Hepatocyte (in vitro differentiated cells): Measurements from ENCODE around the gene PAFAH1B1.

ENCODE experiments used
- CTCF ChIP-seq: fragments of 200-600 bp; sonication (generic); IDR thresholded peaks from 2 replicates; pipeline ENCODE4 v1.5.1; 2016; ENCODE audit warnings: antibody characterized with exemption, mild to moderate bottlenecking; ENCODE audit not compliant: poor library complexity
- EZH2 ChIP-seq: fragments of 200-600 bp; sonication (generic); IDR thresholded peaks from 2 replicates; pipeline ENCODE4 v1.6.1; 2016; ENCODE audit warnings: antibody characterized with exemption, mild to moderate bottlenecking, borderline replicate concordance

- no peak for TF ChIP-seq CTCF
- TF ChIP-seq EZH2: no peak
Measured at GRCh38 chr17:2689411-2690164, 96.1 kb downstream of the PAFAH1B1 start.
